NAMALWA (cell line): ENCODE data around the gene IFNGR1.

Source experiments
- DNase-seq: peaks from one replicate; pipeline ENCODE4 v3.0.0-alpha.2; 2015; ENCODE audit warnings: low spot score

IFNGR1 gene

DNA sequence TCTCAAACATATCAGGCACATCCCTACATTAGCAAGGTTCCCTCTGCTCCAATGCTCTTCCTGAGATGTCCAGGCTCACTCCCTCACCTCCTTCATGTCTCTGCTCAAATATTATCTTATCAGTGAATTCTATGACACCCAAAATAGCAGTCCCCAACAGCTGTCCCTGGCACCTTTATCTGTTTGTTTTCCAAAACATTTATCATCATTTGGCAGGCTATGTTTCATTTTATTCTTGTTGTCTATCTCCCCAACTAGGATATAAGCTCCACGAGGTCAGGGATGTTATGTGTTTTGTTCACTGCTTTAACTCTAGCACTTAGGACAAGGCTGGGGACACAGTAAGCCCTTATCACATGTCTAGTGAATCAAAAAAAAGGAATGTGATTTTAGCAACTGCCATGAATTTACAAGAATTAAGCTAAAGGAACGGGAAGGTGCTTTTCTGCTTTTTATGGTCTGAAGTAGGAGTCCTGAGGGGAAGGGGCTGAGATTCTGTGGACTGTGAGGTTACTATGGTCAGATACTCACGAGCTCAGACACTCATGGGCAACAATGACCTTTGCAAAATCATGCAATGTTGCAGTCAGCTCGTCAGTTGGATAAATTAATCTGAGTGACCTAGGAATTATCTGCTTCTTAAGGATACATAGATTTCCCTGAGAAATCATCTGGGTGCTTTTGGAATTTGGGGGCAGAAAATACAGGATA lies 43.9 kb downstream of the IFNGR1 start:
- no peak for DNase-seq

DNA sequence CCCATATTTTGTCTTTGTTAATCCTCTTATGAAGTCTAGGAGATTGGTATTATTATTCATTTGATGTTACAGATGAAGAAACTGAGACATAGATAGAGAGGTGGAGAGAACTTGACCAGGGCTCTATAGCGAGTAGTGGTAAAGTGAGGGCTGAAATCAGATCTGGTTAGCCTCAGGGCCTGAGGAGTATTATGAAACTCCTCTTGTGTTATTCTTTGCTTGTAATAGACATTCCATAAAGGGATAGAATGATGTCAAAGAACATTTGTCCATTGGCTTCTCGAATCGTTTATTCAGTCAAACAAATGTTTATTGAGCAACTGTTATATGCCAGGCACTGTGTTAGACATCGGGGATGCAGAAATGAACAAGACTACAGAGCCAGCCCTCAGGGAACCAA lies 45.7 kb downstream of the IFNGR1 start, which contains the start of gene IL22RA2:
Gene IL22RA2 (minus strand): TSS at position 144 of the 400 bp plus-strand sequence. CDS start 11,895 bp downstream, outside the sequence.
- no peak for DNase-seq

DNA sequence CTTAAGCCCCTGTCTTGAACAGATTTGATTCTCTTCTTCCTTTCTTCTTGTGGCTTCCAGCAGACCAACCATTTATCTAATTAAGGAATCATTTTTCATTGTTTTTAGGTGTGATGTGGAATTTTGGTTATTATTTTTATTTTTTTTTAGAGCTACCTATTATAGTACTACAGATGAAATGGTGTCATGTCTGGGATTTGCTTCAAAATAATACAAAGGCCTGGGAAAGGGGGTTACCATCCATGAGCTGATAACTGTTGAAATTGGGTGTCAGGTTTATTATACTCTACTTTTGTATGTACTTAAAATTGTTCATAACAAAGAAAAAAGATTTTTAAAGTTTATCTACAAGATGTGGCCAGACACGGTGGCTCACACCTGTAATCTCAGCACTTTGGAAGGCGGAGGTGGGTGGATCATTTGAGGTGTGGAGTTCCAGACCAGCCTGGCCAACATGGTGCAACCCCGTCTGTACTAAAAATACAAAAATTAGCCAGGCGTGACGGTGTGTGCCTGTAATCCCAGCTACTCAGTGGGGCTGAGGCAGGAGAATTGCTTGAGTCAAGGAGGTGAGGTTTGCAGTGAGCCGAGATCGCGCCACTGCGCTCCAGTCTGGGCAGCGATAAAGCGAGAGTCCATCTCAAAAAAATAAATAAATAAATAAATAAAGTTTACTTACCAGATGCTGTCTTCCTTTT lies 46.3 kb downstream of the IFNGR1 start:
- DNase-seq = no peak

DNA sequence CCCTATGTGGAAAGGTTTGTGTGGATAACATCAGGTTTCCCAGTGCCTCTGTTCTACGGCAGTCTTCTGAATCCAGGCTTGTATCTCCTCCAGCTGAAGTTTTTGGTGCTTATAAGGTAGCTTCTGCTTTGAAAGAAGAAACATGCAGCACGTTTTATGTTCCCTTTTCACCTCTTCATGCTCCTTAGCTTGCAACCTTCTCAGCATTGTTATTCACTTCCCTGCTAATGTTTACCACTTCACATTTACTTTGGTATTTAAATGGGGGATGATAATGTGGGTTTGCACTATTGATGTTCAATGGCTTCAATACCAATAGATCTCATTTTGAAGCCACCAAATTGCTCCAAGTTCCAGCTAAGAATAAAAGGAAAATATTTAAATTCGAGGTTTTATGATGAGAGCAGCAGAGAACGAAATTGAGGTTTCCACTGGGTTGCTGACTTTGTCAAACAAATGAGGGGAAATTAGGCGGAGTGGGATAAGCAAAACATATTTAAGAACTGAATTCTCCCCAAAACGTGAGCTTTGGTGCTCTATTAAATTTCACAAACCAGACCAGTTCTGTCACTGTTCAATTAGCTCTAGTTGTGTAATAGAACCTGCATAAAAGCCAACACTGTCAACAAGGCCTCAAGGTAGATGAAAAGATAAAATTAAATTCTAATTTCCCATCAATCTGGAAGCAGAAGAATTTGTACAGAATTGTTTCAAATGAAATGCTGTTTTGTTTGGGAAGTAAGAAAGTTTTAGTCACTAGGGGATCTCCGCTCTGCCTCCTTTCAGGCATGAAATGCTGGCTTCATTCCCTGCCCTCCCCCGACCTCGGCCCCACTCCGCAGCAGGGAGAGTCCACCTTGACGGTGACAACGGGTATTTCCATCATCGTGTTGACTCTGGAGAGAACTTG lies 47.1 kb downstream of the IFNGR1 start:
- DNase-seq = no peak

DNA sequence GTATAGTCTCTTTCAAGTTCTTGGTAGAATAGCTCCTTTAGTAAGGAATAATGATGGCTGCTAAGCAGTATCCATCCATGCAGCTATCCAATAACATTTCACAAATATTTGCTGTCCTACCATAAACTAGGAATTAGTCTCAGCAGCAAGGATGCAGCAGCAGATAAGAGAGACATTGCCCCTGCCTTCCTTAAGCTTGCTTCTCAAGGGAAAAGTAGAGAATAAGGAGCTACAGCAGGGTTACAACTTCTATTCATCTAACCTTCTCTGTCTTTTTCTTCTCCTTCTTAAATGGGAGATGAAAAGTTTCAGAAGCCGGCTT lies 48.2 kb downstream of the IFNGR1 start:
- DNase-seq = no peak

DNA sequence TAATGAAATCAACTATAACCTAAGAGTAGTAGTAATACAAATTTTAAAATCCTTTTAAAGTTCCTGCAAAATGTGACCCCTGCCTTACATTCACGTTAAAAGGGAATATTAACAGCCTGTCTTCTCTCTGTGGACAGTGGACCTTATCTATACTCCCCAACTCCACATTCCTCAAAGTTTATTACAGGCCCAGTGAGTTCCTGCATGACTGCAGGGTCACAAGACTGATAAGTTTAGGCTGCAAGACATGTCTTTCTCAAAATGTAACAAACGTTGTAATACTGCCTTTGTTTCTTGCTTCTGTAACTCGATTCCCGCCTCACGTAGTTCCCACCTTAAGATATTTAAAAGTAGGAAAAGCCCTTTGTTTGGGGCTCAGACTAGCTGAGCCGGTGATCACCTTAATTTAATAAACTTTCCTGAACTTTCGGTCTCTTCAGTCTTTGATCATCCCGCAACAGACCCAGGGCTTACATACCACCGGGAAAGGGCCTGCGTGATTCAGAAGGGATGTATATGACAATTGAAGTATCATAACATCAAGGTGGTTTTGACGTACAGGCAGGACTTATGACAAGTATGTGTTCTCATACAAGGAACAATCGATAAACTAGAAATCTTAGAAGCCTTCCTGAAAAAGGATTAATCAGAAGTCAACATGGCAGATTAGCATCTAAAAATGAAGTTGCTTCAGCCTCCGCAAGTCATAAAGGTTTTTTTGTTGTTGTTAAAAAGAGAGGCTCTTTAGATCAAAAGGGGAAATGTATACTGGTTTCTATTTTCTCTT lies 48.7 kb downstream of the IFNGR1 start:
- no peak for DNase-seq

- no peak for DNase-seq
These were observed 51.3 kb downstream of the IFNGR1 start for GRCh38 chr6:137167702-137168377.

DNA sequence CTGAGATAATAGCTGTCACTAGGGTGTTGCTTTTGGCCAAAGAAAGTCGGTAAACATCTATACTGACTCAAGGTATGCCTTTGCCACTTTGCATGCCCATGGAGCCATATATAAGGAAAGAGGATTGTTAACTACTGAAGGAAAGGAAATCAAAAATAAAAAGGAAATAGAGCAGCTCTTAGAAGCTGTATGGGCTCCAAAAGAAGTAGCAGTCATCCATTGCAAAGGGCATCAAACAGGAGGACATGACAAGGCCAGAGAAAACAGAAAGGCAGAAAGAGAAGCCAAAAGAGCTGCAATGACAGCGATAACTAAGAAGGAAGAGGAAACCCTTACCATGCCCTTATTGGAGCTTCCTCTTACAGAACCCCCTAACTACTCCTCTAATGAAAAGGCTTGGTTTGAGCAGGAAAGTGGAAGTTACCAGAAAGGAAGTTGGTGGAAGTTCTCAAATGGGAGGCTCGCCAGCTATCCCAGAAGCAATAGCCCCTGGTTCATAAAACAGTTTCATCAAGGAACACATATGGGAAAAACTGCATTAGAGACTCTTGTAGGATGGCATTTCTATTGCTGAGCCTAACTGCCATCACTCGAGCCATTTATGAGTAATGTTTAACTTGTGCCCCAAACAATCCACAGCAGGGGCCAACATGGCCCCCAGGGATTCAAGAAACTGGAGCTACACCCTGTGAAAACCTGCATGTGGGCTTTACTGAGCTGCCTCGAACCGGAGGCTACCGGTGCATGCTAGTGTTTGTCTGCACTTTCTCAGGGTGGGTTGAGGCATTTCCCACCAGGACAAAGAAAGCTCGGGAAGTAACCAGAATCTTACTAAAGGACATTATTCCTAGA lies 52.7 kb downstream of the IFNGR1 start:
- DNase-seq = no peak

GRCh38 chr6:137165375-137166246 lies 53.6 kb downstream of the IFNGR1 start:
- peak; percentile 63 for DNase-seq

GRCh38 chr6:137163732-137164318 lies 55.4 kb downstream of the IFNGR1 start:
- DNase-seq = no peak

DNA sequence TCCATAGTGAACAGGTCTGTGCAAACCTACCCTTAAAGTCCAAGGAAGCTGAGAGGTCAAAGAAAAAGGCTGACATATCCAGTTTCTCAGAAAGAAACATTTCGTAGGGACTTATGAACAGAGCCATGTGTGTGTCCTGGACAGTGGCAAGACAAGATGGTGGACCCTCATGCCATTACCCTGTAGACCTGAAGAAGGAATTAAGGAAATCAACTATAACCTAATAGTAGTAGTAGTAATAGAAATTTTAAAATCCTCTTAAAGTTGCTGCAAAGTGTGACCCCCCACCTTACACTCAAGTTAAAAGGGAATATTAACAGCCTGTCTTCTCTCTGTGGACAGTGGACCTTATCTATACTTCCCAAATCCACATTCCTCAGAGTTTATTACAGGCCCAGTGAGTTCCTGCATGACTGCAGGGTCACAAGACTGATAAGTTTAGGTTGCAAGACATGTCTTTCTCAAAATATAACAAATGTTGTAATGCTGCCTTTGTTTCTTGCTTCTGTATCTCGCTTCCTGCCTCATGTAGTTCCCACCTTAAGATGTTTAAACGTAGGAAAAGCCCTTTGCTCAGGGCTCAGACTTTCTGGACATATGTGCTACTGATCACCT lies 56.4 kb downstream of the IFNGR1 start:
- DNase-seq = no peak

GRCh38 chr6:137161949-137162348 lies 57.2 kb downstream of the IFNGR1 start:
- DNase-seq = no peak

DNA sequence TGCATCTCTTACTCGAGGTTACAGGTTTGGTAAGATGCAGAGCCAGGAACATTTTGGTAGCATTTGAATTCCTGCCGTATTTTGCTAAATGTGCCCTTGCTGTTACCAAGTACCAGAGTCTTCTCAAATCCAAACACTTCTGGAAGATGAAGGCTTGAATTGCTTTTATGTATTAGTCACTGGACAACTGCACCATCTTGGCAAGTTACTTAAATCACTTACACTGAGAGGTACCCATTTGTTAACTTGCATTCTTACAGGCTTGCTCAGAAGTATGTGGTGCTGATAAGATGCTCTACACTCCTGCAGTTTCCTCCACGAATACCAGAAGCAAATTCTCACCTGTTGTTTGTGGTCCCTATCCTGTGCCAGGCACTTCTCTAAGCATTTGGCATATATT lies 58.4 kb downstream of the IFNGR1 start:
- DNase-seq = no peak

DNA sequence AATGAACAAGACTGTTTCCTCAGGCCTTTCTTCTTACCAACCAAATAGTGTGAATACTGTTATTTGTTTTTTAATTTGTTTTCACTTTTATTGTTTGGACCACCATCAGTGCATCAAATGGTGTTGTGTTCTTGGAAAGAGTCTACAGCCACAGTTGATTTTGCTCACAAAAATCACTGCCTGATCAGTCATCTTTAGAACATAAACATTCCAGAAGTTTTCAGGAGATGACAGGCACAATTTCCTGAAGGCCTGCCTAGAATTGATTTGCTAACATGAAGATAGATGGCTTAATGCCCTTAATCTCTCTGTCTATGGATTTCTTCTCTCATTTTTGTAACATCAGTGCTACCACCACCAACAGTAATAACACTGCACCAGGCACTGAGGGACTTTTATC lies 59.3 kb downstream of the IFNGR1 start:
- no peak for DNase-seq

GRCh38 chr6:137157601-137158000 lies 61.6 kb downstream of the IFNGR1 start:
- no peak for DNase-seq

- no peak for DNase-seq
These were observed 62.5 kb downstream of the IFNGR1 start for GRCh38 chr6:137156650-137157049.

DNA sequence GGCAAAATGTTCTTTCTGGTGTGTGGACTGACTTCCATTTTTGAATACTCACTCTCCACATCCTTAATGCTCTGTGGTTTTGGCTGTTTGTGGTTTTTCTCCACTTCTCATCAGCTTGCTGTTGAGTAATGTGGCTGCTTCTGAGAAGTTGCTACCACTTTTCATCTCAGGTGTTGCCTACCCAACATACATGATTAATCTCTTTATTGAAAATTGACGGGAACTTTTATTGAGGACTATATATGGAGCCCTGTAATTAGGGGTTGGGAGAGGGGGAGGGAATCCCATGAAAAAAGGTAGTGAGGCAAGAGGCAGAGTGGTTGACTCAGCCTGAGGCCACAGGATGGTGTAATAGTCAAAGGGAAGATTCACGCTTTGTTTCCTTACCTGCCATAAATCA lies 63.4 kb downstream of the IFNGR1 start:
- DNase-seq = no peak

GRCh38 chr6:137150072-137150471 lies 69.1 kb downstream of the IFNGR1 start:
- peak; percentile 11 for DNase-seq

- no peak for DNase-seq
These were observed 70.2 kb downstream of the IFNGR1 start for GRCh38 chr6:137149035-137149393.
